HPDE6-E6E7 (cell line): ENCODE data around the gene SLCO2A1.

Experiments used
- DNase-seq: peaks from one replicate; pipeline ENCODE4 v3.0.0; 2011; ENCODE audit warnings: missing footprints; ENCODE audit errors: extremely low spot score

Gene SLCO2A1

DNA sequence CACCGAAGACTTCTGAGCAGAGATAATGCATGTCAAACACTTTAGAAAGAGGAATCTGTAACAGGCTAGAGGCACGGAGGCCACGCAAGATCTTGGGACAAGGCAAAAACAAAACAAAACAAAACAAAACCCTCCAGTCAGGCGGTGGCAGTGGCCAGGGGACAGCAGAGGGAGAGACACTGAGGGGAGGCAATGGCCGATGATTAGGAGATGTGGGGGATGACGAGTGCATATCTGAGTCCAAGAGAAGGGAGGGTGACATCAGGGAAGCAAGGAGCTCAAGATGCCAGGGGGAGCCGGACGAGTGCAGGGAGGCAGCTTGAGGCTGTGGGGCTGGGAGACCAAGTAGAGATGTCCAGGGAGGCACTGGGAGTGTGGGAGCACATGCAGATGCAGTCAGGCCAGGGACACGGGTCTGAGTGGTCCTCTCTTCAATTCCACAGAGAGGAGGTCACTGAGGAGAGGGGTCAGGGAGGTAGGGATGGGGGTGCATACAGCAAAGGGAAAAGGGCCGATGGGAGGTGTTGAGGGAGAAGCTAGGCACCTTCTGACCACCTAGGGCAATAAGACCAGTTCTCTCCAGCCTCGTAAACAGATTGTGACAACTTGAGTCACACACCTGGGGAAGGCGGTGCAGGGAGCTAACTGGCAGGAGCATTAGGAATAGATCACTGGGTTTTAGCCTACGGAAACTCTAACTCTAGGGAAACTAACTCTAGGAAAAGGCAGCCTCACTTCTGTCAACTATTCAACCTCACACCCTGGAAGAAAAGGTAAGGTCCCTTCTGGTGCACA is 29.6 kb downstream of the SLCO2A1 start:
- no peak for DNase-seq

DNA sequence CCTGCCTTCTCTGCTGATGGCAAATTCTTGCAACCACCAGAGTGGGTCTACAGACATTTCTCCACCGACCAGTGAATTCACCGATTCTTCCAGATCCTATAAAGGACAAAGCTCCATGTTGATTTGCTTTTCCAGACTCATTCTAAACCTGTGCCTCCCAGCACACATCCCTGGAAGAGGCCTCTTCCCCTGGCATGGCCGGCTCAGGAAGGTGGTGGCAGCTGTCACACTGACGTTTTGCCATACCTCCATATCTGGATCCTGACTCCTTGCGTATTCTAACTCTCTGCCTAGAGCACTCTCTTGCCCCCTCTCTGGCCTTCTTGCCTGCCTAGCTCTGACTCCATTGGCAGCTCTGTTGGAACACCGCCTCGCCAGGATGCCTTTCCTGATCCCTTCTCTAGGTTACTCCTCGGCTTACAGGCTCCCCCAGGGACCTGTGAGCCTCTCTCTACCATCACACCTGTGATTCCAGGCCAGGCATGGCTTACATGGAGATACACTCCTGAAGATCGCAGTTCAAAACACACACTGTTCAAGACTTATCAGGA is 31.0 kb downstream of the SLCO2A1 start:
- no peak for DNase-seq

DNA sequence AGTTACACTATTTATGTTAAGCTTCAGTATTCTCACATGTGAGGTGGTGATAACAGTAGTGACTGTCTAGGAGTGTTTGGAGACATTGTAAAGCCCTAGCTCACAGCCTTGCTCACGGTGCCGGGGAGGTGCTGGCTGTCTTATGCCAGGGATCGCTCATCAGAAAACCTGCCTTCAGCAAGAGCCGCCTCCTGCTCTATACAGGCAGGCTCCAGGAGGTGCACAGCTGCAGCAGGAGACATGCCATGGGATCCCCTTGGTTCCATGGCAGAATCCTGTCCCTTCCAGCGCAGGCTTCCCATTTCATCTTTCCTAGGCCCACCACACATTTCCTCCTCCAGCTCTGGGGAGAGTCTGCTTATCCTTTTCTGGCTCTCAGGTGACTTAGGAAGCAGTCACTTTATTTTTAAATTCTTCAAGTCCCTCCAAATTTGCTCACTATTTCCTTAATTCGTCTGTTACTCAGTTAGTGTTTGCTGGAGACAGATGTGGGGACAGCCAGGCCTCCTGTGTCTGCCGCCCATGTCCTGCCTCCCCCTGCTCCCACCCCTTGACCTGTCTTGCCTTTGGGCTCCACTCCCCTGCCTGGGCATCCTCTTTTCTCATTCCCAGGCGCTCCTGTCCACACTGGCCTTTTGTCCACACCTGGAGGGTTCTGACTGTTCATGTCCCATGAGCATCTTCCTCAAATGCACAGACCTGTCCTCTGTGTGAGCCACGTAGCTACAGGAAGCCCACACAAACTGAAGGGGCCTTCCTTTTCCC is 31.7 kb downstream of the SLCO2A1 start:
- no peak for DNase-seq

DNA sequence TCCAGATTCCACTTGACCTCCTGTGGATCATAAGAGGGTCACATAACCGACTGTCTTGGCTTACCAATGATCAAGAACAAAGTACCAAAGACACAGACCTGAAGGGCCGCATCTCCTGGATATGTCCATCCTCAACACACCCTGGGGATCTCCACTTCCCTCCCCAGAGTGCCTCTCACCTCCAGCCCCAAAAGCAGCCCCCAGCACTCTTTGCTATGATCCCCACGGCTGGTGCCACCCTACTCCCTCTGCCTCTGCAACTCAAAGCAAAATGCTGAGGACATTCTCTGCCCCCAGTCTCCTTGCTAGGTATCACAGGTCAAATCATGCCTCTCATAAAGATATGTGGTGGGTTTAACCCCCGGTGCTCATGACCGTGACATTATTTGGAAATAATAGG is 32.7 kb downstream of the SLCO2A1 start:
- DNase-seq: no peak

DNA sequence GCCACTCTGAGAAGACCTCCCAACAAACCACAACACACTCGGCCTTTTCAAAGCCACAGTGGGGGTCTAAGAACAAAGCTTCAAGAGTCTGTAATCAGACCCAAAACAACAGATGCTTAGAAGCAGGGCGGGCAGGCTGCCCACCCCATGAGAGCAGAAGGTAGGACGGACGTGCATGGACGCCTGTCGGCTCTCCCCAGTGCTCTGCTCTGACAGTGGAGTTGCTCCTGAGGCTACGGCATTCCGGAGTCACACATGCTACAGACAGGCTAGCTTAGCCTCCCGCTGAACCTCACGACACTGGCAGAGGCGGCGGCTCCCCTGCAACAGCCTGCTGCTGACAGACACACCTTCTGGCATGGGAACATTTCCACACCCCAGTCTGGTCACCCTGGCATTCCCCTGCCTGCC is 33.5 kb downstream of the SLCO2A1 start:
- DNase-seq: no peak

DNA sequence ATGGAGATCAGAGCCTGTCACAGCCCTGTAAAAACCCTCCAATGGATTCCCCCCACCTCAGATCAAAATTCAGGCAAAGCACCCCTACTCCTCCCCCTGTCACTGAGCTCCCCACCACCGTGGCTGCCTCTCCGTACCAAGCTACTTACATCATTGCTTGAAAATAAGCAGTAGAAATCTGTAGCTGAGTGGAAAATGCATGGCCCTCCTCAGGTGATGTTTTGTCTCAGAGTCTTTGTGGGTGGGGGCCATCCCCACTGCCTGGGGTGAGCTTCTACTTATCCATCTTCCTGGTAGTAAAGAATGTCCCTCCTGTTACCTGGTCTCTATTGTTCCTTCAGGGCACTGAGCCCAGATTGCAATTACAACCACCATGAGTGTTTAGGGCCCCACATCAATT is 34.5 kb downstream of the SLCO2A1 start:
- DNase-seq: no peak

DNA sequence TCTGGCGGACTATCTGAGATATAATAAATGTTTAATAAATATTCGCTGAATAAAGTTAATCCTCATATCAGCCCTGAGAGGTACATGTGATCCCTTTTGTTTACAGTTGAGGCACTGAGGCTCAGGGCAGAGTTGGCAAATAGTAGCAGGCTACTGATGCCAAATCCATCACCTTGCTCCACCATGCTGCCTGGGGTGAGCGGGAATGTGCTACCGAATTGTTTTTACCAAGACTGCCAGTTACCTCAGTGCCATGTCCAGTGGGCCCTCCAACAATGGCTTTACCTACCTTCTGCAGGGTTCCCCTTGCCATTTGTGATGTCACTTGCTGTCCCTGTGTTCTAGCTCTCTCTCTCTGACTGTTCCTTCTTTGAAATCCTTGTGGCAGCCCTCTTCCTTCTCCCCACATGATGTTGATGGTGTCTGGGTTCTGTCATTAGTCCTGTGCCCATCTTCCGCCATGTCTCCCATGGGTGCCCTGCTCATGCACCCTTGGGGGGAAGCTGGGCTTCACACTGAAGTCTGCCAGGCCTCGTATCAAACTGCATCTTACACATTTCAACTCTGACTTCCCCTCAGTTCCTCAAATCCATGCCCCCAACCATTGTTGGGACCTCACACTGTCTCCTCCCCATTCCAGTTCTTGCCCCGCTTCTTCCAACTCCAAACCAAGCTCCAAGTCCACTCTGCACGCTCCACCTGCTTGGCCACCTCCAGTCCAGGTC is 35.4 kb downstream of the SLCO2A1 start:
- DNase-seq: no peak

DNA sequence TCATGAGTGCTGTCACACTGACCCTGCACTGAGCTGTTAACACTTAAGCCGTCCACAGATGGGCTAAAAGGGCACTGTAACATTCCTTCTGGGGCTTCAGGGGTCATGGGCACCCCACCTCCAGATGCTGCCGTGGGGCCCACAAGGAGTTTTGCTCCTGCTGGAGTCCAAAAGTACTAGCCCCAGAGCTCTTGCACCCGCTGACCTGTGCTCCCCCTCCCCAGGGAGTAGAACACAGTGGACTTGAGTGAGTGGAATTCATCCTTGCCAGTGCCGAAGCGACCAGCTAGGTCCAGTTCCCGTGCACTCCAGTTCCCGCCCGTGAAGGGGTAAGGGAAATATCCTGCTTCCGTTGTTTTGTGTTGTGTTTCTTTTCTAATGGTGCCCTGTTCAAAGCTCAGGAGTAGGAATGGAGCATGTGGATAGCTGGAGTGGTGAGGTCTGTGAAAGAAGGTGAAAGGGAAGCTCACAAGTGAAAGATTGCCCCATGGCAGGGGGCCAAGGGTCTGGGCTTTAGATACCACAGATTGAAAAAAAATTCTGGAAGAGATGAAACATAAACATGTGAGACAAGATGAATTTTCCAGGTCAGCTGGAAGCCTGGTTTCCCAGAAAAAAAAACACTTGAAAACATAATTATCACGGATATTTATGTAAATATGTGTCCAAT is 36.6 kb downstream of the SLCO2A1 start:
- no peak for DNase-seq

DNA sequence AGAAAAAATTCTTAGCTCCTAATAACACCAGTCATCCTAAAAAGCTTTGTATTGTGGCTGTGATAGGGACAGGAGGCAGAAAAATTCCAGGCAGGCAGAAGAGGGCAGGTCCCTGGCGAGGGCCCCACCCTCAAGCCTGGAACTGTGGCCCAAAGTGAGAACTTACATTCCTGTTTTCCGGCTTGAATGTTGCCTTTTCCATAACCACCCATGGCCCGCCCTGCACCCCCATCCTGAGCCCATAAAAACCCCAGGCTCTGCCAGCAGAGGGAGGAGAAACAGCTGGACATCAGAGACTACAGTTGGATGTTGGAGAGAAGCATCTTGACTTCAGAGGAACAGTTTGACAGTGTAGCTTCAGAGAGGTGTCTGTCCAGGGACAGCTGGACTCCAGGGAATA is 37.3 kb downstream of the SLCO2A1 start:
- no peak for DNase-seq

DNA sequence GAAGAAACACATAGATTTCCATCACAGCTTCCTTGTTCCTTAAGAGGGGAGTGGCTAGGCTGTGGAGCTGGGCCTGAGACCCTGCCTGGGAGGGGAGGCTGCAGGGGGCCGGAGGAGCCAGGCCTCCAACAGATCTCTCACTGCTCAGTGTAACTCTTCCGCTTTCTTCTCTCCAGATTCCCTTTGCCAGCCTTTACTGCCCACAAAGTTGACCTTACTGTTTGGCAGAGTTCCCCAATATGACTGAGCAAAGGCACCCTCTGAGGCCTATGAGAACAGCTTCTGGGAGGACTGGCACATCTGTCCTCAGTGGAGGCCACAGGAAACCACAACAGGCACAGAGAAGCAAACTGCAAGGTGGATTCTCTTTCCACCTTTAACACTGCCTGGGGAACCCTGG is 38.1 kb downstream of the SLCO2A1 start:
- DNase-seq: no peak

DNA sequence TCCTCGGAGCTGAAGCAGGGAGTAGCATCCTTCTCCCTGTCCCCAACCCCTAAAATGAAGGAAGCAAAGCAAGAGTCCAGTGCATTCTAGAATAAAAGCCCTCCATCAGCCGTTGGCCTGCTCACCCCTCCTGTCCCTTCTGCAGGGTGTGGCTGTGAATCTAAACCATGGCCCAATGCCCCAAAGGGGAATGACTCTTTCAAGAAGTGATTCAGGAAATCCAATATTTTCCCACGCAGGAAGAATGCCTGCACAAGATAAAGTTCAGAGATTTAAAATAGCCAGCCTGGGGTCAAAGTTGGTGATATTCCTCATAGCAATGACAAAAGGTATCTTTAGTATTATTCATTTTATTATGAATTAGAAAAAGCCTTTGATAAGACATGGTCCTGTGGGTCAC is 38.5 kb downstream of the SLCO2A1 start:
- no peak for DNase-seq

DNA sequence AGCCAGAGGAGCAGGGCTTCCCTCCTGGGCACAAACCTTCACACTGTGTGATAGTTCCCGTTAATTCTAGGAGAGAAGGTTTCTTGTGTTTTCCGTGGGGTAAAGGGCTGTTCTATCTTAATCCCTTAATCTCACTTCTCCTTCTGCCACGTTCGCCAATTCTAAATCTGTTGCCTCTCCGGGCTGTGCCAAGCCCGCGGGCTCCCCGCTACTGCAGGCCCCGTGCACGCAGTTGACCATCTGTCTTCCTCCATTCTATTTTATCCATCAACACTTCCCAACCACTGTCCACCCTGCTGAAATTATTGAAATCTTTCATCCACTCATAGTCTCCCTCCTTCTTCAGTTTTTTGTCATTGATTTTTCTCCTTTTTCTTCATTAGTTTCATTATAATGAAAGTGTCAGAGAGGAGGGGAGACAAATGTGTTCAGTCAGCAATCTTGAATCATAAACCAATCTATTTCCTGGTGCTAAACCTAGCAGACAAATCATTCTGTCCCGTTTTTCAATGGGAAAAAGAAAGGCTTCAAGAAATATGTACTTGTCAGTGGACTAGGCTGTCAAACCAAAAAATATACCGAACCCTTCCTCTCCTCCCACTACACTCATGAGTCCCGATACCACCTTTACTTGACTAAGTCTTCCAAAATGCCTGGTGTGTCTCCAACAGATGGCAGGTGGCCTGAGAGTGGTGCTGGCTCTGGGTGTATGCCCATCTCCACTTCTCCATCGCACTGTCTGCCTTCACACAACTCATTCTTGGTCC is 39.6 kb downstream of the SLCO2A1 start:
- no peak for DNase-seq

DNA sequence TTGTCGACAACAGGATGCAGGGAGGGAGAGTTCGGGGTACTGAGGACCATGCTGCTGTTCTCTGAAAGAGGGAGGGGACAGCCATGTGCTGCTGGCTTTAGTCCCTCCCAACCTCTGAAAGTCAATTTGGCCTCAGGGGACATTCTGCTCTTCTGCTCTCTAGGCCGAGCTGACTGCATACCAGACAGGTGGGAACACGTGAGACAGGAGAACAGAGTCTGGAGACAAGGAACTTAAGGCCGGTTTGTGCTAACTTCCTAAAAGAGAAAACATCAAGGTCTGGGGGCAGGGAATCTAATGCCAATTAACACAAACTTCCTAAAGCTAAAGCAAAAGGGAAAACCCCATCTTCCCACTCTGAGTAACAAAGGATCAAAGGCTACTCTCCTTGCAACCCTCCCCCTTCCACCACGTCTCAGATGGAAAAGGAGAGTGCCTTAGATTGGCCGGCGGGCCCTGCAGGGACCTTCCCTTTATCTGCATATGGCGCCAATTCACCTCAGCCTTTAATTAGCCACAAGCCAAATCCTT is 41.0 kb downstream of the SLCO2A1 start:
- no peak for DNase-seq

DNA sequence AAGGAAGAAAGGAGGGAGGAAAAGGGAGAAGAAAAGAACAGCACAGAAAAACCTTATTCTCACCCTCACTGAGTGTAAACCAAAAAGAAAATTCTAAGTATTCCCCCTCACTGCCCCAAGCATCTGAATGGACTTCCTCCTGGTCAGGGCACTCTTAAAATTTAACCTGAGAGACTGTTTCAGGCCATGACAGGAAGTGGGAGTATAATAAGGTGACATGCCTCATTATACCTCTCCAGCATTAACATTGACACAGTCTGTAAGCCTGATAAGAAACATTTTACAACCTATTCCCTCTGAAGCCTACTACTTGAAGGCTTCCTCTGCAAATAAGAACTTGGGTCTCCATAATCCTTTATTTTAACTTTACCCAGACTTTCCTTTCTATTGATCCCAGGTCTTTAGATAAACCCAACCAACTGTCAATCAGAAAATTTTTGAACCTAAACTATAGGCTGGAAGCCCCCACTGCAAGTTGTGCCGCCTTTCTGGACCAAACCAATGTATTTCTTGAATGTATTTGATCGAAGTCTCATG is 41.7 kb downstream of the SLCO2A1 start:
- DNase-seq: no peak

DNA sequence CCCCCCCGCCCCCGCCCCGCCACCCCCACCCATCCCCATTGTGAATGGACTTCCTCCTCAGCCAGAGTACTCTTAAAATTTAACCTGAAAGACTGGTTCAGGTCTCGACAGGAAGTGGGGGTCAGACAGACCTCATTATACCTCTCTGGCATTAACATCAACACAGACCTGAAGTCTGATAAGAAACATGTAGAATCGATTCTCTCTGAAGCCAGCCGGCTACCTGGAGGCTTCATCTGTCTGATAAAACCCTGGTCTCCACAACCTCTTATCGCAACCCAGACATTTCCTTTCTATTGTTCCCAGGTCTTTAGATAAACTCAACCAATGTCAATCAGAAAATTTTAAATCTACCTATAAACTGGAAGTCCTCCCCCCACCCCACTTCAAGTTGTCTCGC is 42.6 kb downstream of the SLCO2A1 start:
- DNase-seq: no peak

DNA sequence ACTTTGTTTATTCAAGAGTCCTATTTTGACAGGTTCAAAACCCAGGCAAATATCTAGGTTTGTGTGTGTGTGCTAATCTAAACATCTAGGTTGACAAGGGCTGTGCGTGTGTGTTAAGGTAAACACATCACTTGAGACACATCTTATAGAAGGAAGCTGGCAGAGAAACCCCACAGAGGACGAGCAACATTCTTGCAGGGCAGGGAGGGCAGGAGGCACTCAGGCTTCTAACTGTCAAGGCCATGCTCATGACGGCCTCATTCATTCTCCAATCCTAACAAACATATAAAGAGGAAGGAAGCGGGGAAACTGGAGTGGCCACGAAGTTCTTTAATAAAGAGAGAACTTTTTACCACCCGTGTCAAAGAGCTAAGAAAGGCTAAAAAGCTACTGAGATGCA is 43.4 kb downstream of the SLCO2A1 start:
- no peak for DNase-seq

DNA sequence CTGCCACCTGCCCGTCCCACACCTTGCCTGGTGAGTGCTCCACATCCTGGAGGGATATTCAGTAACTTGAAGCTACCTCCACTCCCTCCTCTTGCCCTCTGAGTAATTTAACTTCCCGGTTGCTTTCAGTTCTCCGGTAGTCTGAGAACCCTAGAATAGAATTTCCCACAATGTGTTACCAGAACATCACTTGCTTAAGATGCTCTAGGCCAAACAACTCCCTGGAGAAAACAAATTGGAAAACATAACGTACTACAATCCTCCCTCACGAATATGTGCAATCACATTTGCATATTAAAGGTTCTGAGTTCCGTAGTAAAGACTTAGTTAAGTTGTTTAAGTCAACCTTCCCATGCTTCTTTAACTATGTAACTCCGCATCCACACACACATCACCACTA is 44.8 kb downstream of the SLCO2A1 start:
- DNase-seq: no peak

DNA sequence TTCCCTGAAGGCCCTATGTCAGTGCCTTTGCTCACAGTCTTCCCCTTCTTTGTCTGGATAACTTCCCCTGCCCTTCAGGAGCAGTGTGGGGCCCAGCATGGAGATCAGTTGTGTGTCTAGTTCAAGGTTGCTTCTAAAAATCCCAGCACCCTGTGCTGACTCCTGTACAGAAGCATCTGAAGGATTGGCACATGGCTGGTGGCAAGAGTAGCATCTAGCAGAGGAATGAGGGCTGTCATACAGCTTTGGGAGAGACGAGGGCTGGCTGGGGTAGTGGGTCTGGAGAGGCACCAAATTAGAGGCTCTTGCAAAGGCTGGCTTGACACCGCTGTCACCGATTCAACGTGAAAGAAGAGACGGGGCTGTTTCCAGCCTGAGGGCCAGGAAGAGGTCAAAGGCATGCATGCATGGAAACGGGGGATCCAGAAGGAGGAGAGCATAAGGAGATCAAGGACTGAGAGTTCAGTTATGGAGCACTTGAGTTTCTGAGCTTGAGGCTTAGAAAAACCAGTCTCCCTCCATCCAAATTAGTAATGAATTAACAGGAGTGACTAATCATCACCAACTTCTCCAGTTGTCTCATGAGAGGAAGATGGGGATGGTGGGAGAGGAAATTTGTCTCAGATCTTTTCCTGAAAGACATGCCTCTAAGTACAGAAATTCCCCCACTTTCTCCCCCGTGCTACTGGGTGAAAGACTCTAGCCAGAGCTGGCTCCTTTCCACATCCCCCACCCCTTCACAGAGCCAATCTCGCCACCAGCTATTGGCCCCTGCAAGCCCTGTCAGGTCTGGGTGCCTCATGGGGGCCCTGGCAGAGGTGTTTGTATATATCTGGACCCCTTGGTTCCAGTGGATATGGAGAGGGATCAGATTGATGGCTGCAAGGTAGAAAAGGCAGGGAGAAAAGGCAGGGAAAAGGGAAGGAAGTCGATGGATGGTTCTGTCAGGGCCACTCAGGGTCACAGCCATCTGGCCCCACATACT is 45.9 kb downstream of the SLCO2A1 start:
- DNase-seq: no peak

DNA sequence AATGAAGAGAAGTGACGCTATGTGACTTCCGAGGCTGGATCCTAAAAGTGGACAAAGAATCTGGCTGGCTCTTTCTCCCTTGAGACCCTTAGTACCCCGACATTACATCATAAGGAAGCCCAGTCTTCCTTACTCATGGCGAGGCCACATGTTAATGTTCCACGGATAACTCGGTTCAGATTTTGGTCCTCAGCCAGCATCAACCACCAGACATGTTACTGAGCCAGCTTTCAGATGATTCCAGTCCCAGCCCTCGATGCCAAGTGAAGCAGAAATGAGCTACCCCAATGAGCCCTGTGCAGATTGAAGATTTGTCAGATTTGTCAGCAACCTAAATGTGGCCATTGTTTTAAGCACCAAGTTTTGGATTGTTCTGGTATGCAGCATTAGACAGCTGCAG is 46.6 kb downstream of the SLCO2A1 start:
- DNase-seq: no peak
